Stimulated activated naive B cell treated with anti-CD40 and anti-IgM and Interleukin-4, amounts not matched to agents 10 μg/mL and 1 μg/mL and 100 μg/mL, for 72 hours (primary cell): ENCODE measurements around the gene RNF150.

Experiments used
- ATAC-seq, 2 donors: fragments of 150-1000 bp; cut with Tn5 transposase; replicated peaks; 2 replicates each; pipeline ENCODE4 v1.10.0; 2021; ENCODE audit warnings: moderate library complexity in 1 of 2
- DNase-seq: peaks from one replicate; pipeline ENCODE4 v3.0.0; 2021
- H3K27ac Mint-ChIP-seq: one replicate; pipeline ENCODE4 v1.8.0; 2022; ENCODE audit warnings: mild to moderate bottlenecking, mixed read lengths
- H3K27me3 Mint-ChIP-seq, 2 donors: one replicate each; pipeline ENCODE4 v1.8.0; 2022; ENCODE audit warnings: mixed read lengths in 2 of 2
- H3K36me3 Mint-ChIP-seq, 2 donors: one replicate each; pipeline ENCODE4 v1.8.0; 2022; ENCODE audit warnings: mixed read lengths in 2 of 2, mild to moderate bottlenecking in 1 of 2
- H3K4me1 Mint-ChIP-seq, 2 donors: one replicate each; pipeline ENCODE4 v1.8.0; 2022; ENCODE audit warnings: mixed read lengths in 2 of 2, mild to moderate bottlenecking in 1 of 2
- H3K4me3 Mint-ChIP-seq, 2 donors: one replicate each; pipeline ENCODE4 v1.8.0; 2022; ENCODE audit warnings: mild to moderate bottlenecking in 2 of 2, mixed read lengths in 2 of 2, moderate library complexity in 1 of 2
- H3K9me3 Mint-ChIP-seq, 2 donors: one replicate each; pipeline ENCODE4 v1.8.0; 2022; ENCODE audit warnings: mixed read lengths in 2 of 2, mild to moderate bottlenecking in 1 of 2

The RNF150 gene

DNA sequence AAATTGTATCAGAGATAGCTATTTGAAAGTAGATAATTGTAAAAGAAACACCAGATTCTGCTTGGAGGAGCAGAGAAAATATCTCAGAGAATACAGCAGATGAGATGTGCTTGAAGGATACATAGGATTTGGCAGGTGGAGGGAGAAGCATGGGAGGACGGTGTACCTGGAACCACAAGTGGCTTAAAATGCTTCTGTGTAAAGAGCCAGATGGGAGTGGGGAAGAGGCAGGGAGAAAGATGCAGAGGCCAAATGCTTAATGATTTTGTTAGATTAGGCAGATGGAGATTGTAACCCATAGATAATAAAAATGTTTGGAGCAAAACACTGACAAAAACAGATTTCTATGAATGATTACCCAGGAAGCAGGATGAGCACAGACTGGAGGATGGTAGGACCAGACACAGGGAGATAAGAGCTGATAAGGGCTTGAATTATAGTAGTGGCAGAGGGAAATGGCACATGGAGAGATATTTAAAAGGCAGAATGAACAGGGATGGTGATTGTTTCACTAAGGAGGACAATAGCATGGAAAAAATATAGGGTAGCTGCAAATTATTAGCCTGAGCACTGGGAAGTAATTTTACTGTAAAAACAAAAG, 231.4 kb downstream of the RNF150 start:
- Mint-ChIP-seq H3K4me3 (no peak overlapping the region), H3K9me3 (no peaks in the 10 kb centered on the region), H3K4me1 (no peaks in the 10 kb centered on the region), H3K36me3 (no peaks in the 10 kb centered on the region), H3K27me3 (peaks cover 10 to 12% of the 10 kb centered on the region in 2 donors), H3K27ac (no peak overlapping the region)
- no peak for ATAC-seq
- no peak for DNase-seq

DNA sequence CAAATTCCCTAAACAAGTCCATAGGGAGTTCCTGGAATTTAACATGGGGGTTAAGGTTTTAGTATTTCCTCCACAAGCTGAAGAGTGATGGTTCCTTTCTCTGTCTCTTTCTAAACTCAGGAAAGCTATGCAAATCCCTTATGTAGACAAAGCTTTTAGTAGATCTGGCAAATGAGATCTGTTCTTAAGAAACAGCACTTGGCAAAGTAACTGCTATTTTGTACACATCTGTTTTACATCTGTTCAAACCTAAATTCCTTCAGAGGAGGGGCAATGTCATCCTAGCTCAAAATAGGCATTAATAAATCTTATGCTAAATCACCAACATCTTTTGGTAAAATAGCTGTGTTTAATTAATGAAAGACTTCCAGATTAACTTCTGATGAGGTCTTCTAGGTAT, 239.3 kb downstream of the RNF150 start:
- H3K27ac Mint-ChIP-seq, result no peak overlapping the region

DNA sequence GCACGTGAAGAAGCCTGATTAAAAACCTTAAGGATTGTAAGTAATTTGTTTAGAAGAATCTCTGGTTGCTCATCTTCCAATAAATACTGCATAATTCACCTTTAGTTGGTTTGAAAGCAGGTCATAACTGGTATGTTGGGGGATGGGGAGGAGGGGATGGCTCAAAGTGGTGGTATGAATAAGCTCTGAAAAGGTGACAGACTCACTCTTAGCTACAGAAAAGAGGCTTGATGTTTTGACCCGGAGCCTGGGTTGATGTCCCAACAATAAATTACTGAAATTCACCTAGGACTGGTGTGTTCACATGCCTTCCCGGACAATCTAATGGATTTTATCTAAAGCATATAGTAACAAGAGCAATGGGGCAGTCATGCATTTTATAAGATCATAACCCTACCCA, 245.2 kb downstream of the RNF150 start:
- no peak overlapping the region for H3K4me3 Mint-ChIP-seq
- ATAC-seq (no peak), DNase-seq (no peak)
- peaks cover 0 to 6% of the 10 kb centered on the region in 2 donors for H3K4me1 Mint-ChIP-seq
- H3K9me3 Mint-ChIP-seq, result peaks cover 2 to 5% of the 10 kb centered on the region in 2 donors
- H3K27me3 Mint-ChIP-seq, result peaks cover 17 to 20% of the 10 kb centered on the region in 2 donors
- H3K27ac Mint-ChIP-seq, result no peak overlapping the region
- H3K36me3 Mint-ChIP-seq, result peaks cover 4 to 6% of the 10 kb centered on the region in 2 donors

More for the DNA sequence above, 239.3 kb downstream of the RNF150 start:
- ATAC-seq, result no peak
- DNase-seq, result no peak
- Mint-ChIP-seq H3K4me1 (no peaks in the 10 kb centered on the region), H3K27me3 (peaks cover 13% of the 10 kb centered on the region in 2 donors), H3K36me3 (no peaks in the 10 kb centered on the region), H3K4me3 (no peak overlapping the region), H3K9me3 (no peaks in the 10 kb centered on the region)

DNA sequence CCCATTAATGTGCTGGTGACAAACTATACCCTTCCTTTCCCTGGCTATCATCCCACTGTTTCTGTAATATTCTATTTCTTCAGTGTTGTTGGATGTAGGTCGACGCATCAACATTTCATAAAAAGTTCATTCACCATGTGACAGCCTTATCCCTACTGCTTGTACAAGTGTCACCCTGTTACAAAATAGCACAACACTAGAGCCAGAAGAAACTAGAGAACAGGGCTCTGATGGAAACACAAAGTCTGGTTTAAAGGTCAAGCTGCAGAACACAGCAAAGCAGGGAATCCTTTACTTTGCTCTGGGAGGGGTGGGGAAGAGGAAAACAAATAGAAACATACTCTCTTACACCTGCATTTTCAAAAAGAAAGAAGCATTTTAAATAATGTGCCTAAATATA, 245.8 kb downstream of the RNF150 start:
- ATAC-seq, result no peak
- no peak for DNase-seq
- H3K27ac Mint-ChIP-seq, result no peak overlapping the region
- H3K4me3 Mint-ChIP-seq, result no peak overlapping the region
- H3K9me3 Mint-ChIP-seq, result peaks cover 2 to 5% of the 10 kb centered on the region in 2 donors
- H3K27me3 Mint-ChIP-seq, result peaks cover 17 to 20% of the 10 kb centered on the region in 2 donors
- peaks cover 4 to 6% of the 10 kb centered on the region in 2 donors for H3K36me3 Mint-ChIP-seq
- peaks cover 0 to 6% of the 10 kb centered on the region in 2 donors for H3K4me1 Mint-ChIP-seq

DNA sequence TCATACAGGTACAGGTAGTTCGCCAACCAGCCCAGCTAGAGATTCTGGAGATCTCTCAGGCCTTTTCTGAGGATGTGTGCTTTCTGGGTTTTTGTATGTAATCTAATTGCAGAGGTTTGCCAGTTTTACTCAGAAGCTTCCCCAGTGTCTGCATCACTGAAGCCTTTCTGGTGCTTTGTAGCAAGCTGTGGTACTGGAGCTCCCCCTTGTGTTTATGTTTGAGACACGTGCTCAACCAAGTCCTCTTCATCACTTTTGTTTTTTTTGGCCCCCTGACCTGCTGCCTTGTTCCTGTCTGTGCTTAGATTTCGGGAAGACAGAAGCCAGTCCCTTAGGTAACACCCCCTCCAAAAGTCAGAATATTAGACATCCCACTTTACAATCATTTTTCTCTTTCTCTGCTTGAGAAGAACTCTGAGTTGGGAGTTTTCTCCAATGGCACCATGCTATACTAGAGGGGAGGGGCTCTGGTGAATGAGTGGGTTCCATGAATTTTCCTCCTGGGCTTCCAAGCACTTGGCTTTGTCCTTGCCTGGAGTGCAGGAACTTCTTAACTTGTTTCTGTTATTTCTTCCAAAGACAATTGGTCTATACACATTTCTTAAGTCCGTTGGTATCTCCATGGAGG, 248.7 kb downstream of the RNF150 start:
- DNase-seq (peak; percentile 34), ATAC-seq (peak; percentile 80 to 83)
- Mint-ChIP-seq H3K36me3 (peaks cover 6 to 12% of the 10 kb centered on the region in 2 donors), H3K4me1 (peaks cover 0 to 6% of the 10 kb centered on the region in 2 donors), H3K27me3 (peaks cover 8 to 19% of the 10 kb centered on the region in 2 donors), H3K4me3 (no peak overlapping the region), H3K9me3 (peaks cover 6 to 13% of the 10 kb centered on the region in 2 donors), H3K27ac (no peak overlapping the region)

DNA sequence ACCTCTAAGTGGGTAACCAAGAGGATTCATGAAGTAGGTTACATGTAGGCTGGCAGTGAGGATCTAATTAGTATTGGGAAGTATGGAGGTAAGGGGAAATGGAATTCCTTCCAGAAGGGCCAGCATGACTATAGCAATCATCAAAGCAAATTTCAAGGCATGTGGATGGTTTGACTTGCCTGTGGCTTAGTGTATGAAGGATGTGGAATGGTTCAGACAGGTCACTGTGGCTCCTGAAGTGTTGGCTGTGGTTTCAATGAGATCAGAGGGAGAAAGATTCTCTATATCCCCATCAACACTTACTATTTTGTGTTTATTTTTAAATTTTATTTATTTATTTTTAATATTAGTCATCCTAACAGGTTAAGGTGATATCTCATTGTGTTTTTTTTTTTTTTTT, 255.5 kb downstream of the RNF150 start:
- H3K27ac Mint-ChIP-seq, result no peak overlapping the region
- peaks cover 9 to 13% of the 10 kb centered on the region in 2 donors for H3K9me3 Mint-ChIP-seq
- H3K36me3 Mint-ChIP-seq, result peaks cover 0 to 12% of the 10 kb centered on the region in 2 donors
- DNase-seq, result no peak
- no peak for ATAC-seq
- no peak overlapping the region for H3K4me3 Mint-ChIP-seq
- peaks cover 5 to 7% of the 10 kb centered on the region in 2 donors for H3K27me3 Mint-ChIP-seq
- H3K4me1 Mint-ChIP-seq, result no peaks in the 10 kb centered on the region

DNA sequence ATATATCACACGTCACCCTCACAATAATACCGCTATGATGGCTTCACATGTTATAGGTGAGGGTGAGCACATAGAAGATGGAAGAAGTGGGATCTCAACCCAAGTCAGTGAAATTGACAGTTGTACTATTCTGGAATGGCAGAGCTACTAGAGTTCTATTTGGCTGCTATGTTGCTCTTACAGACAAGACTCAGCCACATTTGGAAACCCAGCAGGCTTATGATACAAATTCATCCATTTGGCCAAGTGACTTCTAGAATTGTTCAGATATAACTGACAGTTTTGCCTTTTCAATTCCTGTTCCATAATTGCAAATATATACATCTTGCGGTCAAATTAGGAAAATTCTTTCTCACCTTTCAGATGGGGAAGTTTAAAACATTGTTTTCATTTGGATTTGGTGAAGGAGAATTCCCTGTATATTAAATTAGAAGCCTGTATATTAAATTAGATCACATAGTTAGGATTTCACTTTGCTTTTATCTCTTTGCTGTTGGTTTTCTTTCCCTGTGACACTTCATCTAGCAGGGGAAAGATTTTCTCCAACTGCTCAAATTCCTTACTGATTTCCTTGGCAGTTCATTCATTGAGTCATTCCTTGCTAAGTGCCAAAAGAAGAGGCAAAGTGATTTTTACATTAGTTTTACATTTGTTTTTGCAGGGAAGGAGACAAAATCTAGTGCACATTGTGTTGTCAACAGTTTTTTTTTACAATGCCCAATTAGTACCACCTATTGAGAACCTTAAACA, 256.5 kb downstream of the RNF150 start:
- ATAC-seq (no peak), DNase-seq (no peak)
- peaks cover 0 to 12% of the 10 kb centered on the region in 2 donors for H3K36me3 Mint-ChIP-seq
- H3K9me3 Mint-ChIP-seq, result peaks cover 8 to 13% of the 10 kb centered on the region in 2 donors
- no peak overlapping the region for H3K4me3 Mint-ChIP-seq
- no peak overlapping the region for H3K27ac Mint-ChIP-seq
- H3K27me3 Mint-ChIP-seq, result peaks cover 5 to 7% of the 10 kb centered on the region in 2 donors
- no peaks in the 10 kb centered on the region for H3K4me1 Mint-ChIP-seq

DNA sequence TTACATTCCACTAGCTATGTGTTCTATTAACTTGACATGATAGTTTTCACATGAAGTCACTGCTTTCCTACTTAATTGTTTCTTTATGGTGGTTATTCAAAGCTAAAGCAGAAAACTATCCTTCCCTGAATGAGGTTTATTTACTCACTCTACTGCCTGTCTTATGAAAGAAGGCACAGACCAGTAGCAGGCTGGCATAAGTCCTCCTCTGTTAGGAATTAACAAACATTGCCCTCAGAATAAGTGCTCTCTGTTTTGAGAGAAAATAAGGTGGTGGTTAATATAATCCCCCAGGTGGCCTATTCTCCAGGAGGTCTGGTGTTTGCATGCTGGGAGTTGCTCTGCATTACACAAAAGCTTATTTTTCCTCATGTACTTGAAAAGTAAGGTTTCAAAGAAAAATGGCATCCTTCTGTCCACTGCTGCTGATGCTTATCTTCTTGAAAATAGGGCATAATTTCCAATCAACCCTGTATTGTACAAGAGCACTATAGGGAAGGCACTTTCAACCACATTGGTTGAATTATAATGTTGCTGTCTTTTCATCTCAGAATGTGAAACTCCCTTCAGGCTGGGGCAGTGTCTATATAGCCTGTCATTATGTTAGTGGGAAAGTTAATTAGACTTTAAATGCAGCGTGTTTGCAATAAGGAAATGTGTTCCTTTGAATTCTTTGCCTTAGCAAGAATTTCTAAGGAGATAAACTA, 257.4 kb downstream of the RNF150 start:
- Mint-ChIP-seq H3K36me3 (peaks cover 0 to 10% of the 10 kb centered on the region in 2 donors), H3K27ac (no peak overlapping the region), H3K4me1 (no peaks in the 10 kb centered on the region), H3K27me3 (peaks cover 3 to 7% of the 10 kb centered on the region in 2 donors), H3K4me3 (no peak overlapping the region), H3K9me3 (peaks cover 7 to 11% of the 10 kb centered on the region in 2 donors)
- DNase-seq (no peak), ATAC-seq (no peak)

DNA sequence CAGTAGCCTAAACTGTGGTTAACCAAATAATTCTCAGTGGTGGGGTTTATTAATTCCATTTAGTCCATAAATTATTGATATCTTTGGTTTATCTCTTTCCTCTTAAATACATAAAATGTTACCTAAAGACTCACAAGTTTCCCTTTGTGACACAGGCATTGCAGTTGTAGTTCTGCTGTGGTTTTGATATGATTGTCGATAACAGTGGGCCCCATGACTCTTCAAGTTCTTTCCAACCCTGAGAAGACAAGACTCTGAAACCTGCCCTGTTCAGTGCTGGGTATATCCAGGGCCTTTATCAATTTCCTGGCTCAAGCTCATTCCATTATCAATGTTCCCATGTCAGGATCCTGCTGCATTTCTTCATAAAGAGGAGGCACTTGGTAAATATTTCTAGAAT, 259.2 kb downstream of the RNF150 start:
- Mint-ChIP-seq H3K36me3 (peaks cover 0 to 2% of the 10 kb centered on the region in 2 donors), H3K4me3 (no peak overlapping the region), H3K27me3 (peaks cover 6 to 11% of the 10 kb centered on the region in 2 donors), H3K27ac (no peak overlapping the region), H3K9me3 (peaks cover 3 to 4% of the 10 kb centered on the region in 2 donors), H3K4me1 (no peaks in the 10 kb centered on the region)
- DNase-seq, result no peak
- no peak for ATAC-seq

DNA sequence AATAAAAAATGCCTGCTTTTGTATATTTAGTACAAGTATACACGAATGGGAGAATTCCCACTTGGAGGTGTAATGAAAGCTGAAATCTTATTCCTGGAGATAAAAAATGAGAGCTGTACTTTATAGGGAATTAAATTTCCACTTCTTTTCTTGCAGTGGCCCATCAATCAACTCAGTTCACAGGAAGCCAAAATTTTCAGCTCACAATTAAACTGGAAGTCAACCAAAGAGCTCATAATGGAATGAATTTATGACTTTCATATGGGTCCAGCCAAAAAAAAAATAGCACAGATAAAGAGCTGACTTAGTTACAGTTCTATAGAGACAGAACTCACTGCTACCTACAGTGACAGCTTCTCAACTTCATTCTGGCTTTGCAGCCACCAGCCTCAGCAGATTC, 261.9 kb downstream of the RNF150 start:
- ATAC-seq, result no peak
- Mint-ChIP-seq H3K4me1 (no peaks in the 10 kb centered on the region), H3K4me3 (no peak overlapping the region), H3K27me3 (peaks cover 9 to 12% of the 10 kb centered on the region in 2 donors), H3K9me3 (no peaks in the 10 kb centered on the region), H3K36me3 (no peaks in the 10 kb centered on the region), H3K27ac (no peak overlapping the region)
- no peak for DNase-seq

DNA sequence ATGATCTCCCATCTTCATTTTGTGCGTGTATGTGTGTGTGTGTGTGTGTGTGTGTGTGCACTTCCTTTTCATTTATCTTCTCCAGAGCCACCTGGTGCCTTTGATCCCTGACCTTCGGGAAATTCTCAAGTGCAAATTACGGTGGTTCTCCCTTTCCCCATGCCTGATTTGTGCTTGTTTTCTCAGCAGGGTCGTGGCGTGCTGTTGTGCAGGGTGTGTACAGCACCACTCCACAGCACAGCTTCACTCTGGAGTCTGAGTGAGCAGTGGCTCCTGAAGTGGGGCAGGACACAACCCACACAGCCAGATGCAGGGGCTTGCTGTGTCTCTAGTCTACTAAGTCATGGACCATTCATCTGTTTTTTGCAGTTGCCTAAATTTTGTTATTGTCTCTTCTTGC, 262.8 kb downstream of the RNF150 start:
- Mint-ChIP-seq H3K4me3 (no peak overlapping the region), H3K27ac (no peak overlapping the region), H3K36me3 (no peaks in the 10 kb centered on the region), H3K27me3 (peaks cover 9 to 12% of the 10 kb centered on the region in 2 donors), H3K4me1 (no peaks in the 10 kb centered on the region), H3K9me3 (no peaks in the 10 kb centered on the region)
- no peak for ATAC-seq
- DNase-seq, result no peak

DNA sequence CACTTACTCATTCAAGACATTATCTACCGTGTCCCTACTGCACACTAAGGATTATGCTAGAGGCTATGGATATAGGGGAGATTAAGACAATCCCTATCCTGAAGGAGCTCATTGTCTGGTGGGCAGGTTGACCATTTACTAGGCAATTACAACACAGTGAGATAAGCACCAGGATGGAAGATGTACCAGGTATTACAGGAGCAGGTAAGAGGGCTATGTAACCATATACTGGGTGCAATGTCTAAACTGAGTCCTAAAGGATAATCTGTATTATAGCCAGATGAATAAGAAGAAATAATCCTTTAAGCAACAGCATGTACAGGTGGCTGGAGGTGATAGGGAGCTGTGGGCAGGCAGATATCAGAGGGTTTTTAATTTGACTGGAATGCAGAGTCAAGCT, 263.8 kb downstream of the RNF150 start:
- Mint-ChIP-seq H3K27me3 (peaks cover 9 to 12% of the 10 kb centered on the region in 2 donors), H3K9me3 (no peaks in the 10 kb centered on the region), H3K4me1 (peaks cover 0 to 2% of the 10 kb centered on the region in 2 donors), H3K27ac (no peak overlapping the region), H3K4me3 (no peak overlapping the region), H3K36me3 (no peaks in the 10 kb centered on the region)
- DNase-seq, result no peak
- no peak for ATAC-seq

DNA sequence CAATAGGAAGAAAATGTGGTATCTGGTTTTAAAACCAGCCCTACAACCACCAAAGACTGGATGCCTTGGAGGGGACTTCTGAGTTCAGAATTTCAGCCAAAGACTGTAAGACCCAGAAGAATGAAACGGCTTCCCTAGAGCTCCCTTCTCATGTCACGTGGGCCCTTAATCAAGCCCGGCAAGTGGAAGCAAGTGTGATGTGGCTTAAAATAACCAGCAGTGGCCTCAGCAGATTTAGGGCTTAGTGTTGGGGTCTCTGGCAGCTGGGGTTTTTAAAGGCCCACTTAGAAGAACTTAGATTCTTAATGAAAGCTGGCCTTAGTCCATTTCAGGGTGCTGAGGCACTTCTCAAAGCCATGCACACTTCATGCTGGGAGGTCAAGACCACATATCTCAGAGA, 265.9 kb downstream of the RNF150 start:
- Mint-ChIP-seq H3K36me3 (no peaks in the 10 kb centered on the region), H3K27ac (no peak overlapping the region), H3K27me3 (peaks cover 9 to 12% of the 10 kb centered on the region in 2 donors), H3K4me3 (no peak overlapping the region), H3K4me1 (peaks cover 10% of the 10 kb centered on the region in 2 donors), H3K9me3 (no peaks in the 10 kb centered on the region)
- no peak for DNase-seq
- ATAC-seq, result no peak

DNA sequence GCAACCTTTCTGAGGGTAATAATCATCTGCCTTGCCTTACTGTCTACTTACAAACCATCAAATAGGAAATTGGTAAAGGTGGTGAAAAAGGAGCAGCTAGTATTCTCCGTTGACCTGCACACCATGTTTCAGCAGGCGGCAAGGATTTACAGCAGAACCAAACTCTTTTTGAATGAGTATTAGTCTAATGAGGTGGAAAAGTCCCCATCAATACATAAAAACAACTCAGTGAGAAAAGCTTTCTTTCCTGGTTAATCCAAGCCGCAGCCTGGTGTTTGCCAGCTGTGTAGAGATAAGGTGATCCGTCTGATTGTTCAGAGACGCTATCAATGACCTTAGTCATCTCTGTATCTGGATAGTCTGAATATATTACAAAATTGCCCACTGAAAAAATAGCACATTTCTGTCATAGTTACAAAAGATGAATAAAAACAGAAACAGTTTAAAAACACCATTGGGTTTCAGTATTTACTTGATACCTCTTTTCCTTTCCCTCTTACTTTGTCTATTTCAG, 266.7 kb downstream of the RNF150 start:
- Mint-ChIP-seq H3K27ac (no peak overlapping the region), H3K4me3 (no peak overlapping the region), H3K4me1 (peaks cover 10% of the 10 kb centered on the region in 2 donors), H3K9me3 (no peaks in the 10 kb centered on the region), H3K27me3 (peaks cover 9 to 12% of the 10 kb centered on the region in 2 donors), H3K36me3 (no peaks in the 10 kb centered on the region)
- ATAC-seq (no peak), DNase-seq (no peak)
